ENCODE data around the gene RWDD4.

GRCh38 chr4:183610613-183611012, 48.4 kb downstream of the RWDD4 start:
- TF ChIP-seq CTCF (IDR thresholded peaks at IDR 0.05), result no peak
- TF ChIP-seq EZH2phosphoT487 (IDR thresholded peaks at IDR 0.05), result no peak

Measured in neural progenitor cell (in vitro differentiated cells).